Amniotic epithelial cell (primary cell): ENCODE results near the gene DIRAS3.
"Not testable (repeated sequence)": the region's sequence is repeated elsewhere in the genome, so short reads cannot be mapped to it uniquely, and the experiment has no call there.

Source experiments
- DNase-seq: peaks from one replicate; pipeline ENCODE4 v3.0.0-alpha.2; 2010; ENCODE audit warnings: low read depth

DIRAS3 gene, protein sequence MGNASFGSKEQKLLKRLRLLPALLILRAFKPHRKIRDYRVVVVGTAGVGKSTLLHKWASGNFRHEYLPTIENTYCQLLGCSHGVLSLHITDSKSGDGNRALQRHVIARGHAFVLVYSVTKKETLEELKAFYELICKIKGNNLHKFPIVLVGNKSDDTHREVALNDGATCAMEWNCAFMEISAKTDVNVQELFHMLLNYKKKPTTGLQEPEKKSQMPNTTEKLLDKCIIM

GRCh38 chr1:68049941-68050878, at the start of gene DIRAS3:
Gene DIRAS3, minus strand, starts transcription at chr1:68050627. Its CDS starts 3,330 bp downstream, at chr1:68047297.
- DNase-seq, result peak; percentile 81

DNA sequence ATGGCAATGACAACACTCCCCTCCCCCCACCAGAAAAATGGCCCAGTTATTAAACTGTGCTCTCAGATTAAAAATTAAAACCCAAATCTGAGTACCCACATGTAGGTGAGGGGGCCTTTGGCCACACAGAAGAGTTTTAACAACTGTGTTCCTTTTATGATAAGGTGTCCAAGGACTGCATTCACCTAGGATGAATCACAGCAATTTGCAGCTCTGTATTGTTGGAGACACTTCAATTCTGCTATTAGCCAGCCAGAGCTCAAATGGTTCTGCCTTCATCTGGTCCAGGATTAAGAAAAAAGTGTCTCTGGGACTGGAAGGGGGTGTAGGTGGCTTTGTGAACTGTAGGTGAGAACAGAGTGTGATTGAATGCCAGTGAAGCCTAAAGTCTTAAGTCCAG, 43.3 kb upstream of the DIRAS3 start:
- peak; percentile 38 for DNase-seq

- DNase-seq, result no peak
These were observed 36.8 kb upstream of the DIRAS3 start for GRCh38 chr1:68087184-68087583.

GRCh38 chr1:68085752-68086151, 35.3 kb upstream of the DIRAS3 start:
- peak; percentile 7 for DNase-seq

GRCh38 chr1:68083686-68084085, 33.3 kb upstream of the DIRAS3 start:
- no peak for DNase-seq

DNA sequence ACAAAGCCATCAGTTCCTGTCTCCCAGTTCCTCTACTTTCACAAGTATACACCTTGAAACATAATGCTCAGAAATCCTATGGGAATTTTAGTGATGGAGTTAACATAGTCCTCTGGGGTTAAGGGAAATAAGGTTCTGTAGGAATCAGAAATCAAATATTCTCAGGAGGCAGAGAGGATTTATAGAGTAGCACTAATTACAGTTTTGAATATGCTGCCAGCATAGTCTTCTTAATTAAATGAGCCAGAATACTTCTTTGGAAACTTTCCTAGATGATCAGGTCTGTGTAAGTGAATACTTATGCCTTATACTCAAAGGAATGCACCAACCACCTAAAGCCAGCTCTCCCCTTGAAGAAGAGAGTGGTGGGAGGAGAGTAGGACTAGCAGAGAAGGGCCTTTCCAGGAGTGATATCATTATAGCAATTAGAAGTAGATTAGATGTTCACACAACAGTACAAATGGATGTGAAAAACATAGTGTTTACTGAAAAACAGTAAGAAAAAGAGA, 31.4 kb upstream of the DIRAS3 start:
- no peak for DNase-seq

DNA sequence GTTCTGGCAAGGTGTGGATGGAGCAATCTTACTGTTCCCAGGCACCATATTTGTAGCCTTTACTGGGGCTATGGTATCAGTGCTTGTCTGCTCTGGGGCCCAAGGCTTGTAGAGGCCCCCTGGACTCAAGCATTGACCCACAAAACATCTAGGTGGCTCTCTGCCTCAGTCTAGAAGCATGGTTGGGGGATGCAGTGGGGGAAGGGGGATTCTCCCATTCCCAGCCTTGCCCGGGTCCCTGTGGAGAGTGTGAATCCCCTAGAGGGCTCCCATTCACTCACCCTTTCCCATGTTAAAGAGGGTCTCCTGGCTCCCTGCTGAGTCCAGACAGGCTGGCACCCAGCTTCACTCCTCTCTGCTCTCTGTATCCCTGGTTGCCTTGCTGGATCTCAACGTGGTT, 28.2 kb upstream of the DIRAS3 start:
- DNase-seq, result no peak

- DNase-seq, result no peak
These were observed 24.0 kb upstream of the DIRAS3 start for GRCh38 chr1:68074472-68074871.

DNA sequence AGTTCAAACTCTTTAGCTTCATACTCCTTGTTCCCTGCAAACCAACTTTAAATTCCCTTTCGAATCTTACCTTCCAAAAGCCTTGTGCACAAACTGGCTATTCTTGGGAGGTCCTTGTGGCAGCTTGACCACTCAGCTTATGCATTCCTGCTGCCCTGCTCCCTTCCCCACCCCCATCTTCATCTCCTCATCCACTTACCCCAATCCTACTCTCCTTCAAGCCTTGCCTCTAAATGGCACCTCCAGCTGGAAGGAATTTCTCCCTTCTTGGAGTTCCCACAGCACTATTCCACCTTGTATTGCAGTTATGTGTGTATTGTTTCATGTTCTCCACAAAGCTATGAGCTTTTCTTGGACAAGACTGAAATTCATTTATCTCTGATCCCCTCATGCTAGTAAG, 15.3 kb upstream of the DIRAS3 start:
- no peak for DNase-seq

GRCh38 chr1:68058053-68058452, 7.6 kb upstream of the DIRAS3 start:
- DNase-seq, result not testable (repeated sequence)

DNA sequence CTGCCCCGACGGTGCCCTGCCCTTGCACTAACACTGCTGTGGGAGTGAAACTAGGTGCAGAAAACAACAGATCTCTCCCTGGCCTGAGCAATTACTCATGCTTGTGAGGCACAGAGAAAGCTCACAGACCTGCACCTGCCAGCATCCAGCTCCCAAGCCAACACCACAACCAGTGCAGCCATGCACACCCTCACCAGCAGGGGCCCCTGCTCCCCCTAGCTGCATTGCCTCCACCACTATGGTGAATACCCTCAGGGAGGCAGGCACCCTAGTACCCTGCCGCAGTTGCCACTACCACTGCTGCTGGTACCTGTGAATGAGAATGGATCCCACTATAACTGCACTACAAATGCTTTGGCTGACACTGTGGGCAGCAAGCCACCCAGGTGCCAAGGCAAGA, 7.1 kb upstream of the DIRAS3 start:
- no peak for DNase-seq

DNA sequence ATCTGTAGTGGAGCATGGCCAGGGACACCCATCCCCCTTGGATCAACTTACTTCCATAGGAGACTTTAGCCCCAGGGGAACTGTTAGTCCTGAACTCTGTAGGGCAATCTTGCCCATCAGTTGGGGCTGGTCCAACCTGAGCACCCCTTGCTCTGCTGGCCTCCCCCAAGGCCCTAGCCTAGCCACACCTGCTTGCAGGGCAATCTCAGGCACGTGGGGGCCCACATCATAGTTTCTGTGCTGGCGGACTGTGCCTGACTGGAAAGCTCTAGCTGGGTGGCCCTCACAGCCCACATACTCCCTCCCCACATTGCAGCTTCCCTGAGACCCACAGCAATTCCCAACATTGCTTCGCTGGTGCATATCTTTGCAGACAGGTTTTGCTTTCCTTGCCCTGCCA, 6.6 kb upstream of the DIRAS3 start:
- DNase-seq, result no peak

GRCh38 chr1:68051475-68051874, 1.0 kb upstream of the DIRAS3 start:
- DNase-seq, result peak; percentile 76

DNA sequence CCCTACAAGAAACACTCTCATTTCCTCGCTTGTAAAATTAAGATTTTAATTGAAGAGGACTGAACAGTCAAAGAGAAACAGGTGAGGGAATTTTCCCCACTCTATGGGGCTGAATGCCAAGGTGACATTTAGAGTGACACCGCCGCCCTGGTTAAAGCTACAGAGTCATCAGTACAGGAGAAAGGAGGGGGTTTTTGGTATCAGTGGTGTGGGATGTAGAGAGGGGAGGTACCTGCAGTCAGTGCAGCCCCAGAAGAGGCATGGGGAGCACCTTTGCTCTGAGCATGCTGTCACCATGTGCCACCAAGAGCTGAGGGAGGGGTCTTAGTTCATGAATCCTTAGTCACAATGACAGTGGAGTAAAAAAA, 2.8 kb downstream of the DIRAS3 start:
- no peak for DNase-seq

GRCh38 chr1:68046885-68047658, 3.4 kb downstream of the DIRAS3 start:
- peak; percentile 13 for DNase-seq

DNA sequence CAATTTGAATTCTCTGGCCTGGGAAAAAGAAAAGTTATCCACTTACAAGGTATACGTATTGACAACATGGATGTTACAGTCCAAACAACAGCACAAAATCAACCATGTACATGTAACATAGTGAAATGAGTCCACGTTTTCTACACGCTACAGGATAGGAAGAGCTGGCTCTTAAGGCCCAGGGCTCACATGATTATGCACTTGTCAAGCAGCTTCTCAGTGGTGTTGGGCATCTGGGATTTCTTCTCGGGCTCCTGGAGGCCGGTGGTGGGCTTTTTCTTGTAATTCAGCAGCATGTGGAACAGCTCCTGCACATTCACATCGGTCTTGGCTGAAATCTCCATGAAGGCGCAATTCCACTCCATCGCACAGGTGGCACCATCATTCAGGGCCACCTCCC, 4.0 kb downstream of the DIRAS3 start:
- DNase-seq, result no peak

GRCh38 chr1:68045511-68046180, 4.8 kb downstream of the DIRAS3 start:
- no peak for DNase-seq

- peak; percentile 6 for DNase-seq
These were observed 6.9 kb downstream of the DIRAS3 start for GRCh38 chr1:68043443-68044090.

DNA sequence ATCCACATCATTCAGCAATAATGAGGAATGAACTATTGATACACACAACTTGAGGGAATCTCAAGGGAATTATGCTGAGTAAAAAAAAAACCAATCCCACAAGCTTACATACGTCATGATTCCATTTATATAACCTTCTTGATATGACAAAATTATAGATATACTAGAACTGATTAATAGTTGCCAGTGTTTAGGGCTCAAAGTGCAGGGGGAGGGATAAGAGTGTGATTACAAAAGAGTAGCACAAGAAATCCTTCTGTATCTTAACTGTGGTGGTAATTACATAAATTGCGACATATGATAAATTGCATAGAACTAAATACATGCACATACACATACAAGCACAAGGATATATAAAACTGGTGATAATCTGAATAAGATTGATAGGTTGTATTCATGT, 13.5 kb downstream of the DIRAS3 start:
- peak; percentile 80 for DNase-seq

DNA sequence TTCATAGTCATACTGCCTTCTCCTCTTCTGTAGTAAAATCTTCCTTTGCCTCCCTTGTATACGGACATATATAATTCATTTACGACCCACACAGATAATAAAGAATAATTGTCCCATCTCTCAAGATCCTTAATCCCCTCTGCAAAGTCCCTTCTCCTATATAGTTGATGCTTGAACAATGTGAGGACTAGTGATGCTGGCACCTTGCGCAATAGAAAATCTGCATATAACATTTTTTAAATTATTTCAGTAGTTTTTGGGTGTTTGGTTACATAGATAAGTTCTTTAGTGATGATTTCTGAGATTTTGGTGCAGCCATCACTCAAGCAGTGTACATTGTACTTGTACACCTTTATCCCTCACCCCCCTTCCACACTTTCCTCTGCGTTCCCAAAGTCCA, 21.0 kb downstream of the DIRAS3 start:
- DNase-seq, result no peak

- DNase-seq, result no peak
These were observed 21.9 kb downstream of the DIRAS3 start for GRCh38 chr1:68028566-68028965.
